Measurements from ENCODE around the gene PAX5. TPM values are rescaled to one million over a fixed set of nuclear protein-coding genes. Genes with fewer than 3 reads are reported as not detected.

The PAX5 gene
- total RNA-seq, 4 donors from 2014 or later, result under 0.01 to 0.29 TPM; not detected in 2

DNA sequence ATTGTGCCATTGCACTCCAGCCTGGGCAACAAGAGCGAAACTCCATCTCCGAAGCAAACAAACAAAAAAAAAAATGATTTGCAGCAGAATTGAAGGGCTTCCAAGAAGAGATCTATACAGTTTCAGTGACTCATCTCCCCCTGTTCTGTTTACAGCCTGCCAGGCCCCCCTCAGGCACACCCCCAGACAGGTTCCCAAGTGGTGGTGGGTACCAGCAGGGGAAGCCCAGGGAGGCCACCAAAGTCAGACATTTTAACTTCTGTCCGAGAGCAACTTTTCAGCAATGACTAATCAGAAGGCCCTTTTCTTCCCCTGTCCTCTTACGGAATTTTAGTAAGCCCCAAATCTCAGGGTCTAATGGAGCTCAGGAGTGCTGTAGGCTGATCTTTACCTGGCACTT, 98.7 kb downstream of the PAX5 start:
- no peak overlapping the region for H3K4me3 ChIP-seq
- H3K27me3 ChIP-seq, result peaks cover 0 to 34% (median 0%) of the 10 kb centered on the region in 4 donors
- peaks cover 0 to 5% (median 0%) of the 10 kb centered on the region in 3 donors for H3K9me3 ChIP-seq
- intact Hi-C loops (cut with DNase I), result no loop called here
- WGBS, 2 donors, result 73 to 81% methylated on average over 4 of the region's 4 CpGs
- TF ChIP-seq, protein P1, sequence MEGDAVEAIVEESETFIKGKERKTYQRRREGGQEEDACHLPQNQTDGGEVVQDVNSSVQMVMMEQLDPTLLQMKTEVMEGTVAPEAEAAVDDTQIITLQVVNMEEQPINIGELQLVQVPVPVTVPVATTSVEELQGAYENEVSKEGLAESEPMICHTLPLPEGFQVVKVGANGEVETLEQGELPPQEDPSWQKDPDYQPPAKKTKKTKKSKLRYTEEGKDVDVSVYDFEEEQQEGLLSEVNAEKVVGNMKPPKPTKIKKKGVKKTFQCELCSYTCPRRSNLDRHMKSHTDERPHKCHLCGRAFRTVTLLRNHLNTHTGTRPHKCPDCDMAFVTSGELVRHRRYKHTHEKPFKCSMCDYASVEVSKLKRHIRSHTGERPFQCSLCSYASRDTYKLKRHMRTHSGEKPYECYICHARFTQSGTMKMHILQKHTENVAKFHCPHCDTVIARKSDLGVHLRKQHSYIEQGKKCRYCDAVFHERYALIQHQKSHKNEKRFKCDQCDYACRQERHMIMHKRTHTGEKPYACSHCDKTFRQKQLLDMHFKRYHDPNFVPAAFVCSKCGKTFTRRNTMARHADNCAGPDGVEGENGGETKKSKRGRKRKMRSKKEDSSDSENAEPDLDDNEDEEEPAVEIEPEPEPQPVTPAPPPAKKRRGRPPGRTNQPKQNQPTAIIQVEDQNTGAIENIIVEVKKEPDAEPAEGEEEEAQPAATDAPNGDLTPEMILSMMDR (IDR thresholded peaks at IDR 0.05), result no peak
- TF ChIP-seq POLR2A (IDR thresholded peaks at IDR 0.05), result no peak
- no peaks in the 10 kb centered on the region for H3K36me3 ChIP-seq
- H3K4me1 ChIP-seq, result no peaks in the 10 kb centered on the region
- no peak for DNase-seq
- H3K27ac ChIP-seq, result no peak overlapping the region

DNA sequence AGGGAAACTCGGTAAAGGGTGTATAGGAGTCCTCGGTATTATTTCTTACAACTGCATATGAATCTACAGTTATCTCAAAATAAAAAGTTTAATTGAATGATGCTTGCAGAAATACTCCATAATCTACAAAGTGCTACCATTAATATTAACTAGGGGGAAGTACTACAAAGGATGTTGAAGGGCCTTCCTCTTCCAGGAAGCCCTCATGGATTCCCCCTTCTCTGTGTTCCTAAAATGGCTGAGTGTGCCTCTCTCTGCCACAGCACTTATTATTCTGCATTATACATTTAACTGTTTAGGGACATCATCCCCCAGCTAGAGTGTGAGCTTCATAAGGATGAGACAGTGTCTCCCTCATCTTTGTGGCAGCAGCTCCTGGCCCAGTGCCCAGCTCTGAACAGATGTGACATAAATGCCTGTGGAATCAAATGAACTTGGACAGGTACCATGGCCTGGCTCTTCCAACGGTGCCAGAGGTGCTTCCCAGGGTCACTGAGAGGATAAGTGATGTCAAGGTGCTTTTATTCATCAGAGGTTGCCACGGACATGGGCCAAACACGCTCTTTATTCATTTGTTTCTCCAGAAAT, 99.5 kb downstream of the PAX5 start:
- H3K9me3 ChIP-seq, result peaks cover 0 to 5% (median 0%) of the 10 kb centered on the region in 3 donors
- H3K4me1 ChIP-seq, result no peaks in the 10 kb centered on the region
- no peak for DNase-seq
- intact Hi-C loops (cut with DNase I), result no loop called here
- TF ChIP-seq POLR2A (IDR thresholded peaks at IDR 0.05), result no peak
- TF ChIP-seq, protein P1 (IDR thresholded peaks at IDR 0.05), result no peak
- H3K27me3 ChIP-seq, result peaks cover 0 to 30% (median 0%) of the 10 kb centered on the region in 4 donors
- no peak overlapping the region for H3K4me3 ChIP-seq
- WGBS, 2 donors, result 66 to 94% methylated on average over 4 to 5 of the region's 5 CpGs
- no peaks in the 10 kb centered on the region for H3K36me3 ChIP-seq
- H3K27ac ChIP-seq, result no peak overlapping the region

DNA sequence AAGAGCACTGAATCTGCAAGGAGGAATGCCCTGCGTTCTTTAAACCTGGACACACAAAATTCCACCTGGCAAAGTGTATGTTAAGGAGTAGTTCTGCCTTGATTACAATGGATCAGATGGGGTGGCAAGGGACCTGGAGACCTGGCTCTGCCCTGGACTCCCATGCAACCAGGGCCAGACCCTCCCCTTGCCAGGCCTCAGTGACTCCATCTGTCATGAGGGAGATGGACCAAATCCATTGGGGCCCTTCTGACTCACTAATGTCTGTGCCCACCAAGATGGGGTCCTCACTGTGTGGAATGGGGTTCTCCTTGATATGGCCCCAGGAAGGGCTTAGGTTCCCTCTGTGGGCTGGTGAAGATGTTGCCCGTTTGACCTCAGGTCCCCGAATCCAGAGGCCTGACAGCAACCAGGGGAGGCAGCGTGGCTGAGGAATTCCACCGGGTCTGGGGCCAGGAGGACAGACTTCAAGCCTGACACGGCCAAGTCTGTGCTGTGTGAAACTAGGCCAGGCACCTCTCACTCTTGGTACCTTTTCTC, 100.3 kb downstream of the PAX5 start:
- peaks cover 0 to 3% (median 0%) of the 10 kb centered on the region in 3 donors for H3K4me1 ChIP-seq
- intact Hi-C loops (cut with DNase I), result no loop called here
- H3K27me3 ChIP-seq, result peaks cover 0 to 33% (median 0%) of the 10 kb centered on the region in 4 donors
- no peak overlapping the region for H3K27ac ChIP-seq
- WGBS, 2 donors, result 81 to 100% methylated on average over 1 to 4 of the region's 6 CpGs
- no peaks in the 10 kb centered on the region for H3K36me3 ChIP-seq
- H3K4me3 ChIP-seq, result no peak overlapping the region
- H3K9me3 ChIP-seq, result peaks cover 0 to 5% (median 0%) of the 10 kb centered on the region in 3 donors
- TF ChIP-seq, protein P1 (IDR thresholded peaks at IDR 0.05), result no peak
- TF ChIP-seq POLR2A (IDR thresholded peaks at IDR 0.05), result no peak
- no peak for DNase-seq

DNA sequence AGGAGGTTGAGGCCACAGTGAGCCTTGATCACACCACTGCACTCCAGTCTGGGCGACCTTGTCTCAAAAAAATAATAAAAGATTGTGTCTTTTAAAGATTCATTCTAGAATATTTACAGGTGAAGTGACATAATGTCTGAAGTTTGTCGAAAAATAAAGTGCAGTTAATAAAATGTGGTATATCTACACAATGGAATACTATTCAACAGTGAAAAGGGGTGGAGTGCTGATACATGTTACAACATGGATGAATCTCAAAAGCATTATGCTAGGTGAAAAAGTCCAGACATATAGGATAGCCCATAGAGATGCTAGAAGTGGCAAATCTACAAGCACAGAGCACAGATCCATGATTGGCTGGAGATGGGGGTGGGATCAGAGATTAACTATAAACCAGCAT, 101.9 kb downstream of the PAX5 start:
- H3K36me3 ChIP-seq, result no peaks in the 10 kb centered on the region
- 35 to 70% methylated on average over 2 of the region's 2 CpGs for WGBS, 2 donors

DNA sequence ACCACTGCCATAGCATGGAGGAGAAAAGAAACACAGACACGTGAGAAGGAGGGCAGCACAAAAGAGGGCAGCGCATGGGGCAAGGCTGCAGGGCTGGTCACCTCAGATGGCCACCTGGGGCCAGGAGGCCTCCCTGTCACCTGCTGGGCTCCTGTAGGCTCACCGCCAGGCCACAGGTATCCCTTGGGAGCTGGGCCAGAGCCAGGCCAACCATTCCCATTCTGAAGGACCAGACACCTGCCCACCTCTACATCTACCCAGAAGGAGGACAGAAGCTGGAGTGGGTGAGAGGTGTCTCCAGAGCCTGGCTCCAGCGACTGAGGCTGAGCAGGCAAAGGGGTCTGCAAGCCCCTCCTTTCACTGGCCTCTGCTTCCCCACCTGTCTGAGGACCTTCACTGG, 103.1 kb downstream of the PAX5 start:
- H3K4me3 ChIP-seq, result no peak overlapping the region
- WGBS, 2 donors, result 77 to 80% methylated on average over 1 to 3 of the region's 4 CpGs
- peaks cover 0 to 4% (median 0%) of the 10 kb centered on the region in 3 donors for H3K4me1 ChIP-seq
- intact Hi-C loops (cut with DNase I), result no loop called here
- peaks cover 0 to 26% (median 0%) of the 10 kb centered on the region in 4 donors for H3K27me3 ChIP-seq
- H3K36me3 ChIP-seq, result no peaks in the 10 kb centered on the region
- no peak for TF ChIP-seq POLR2A (IDR thresholded peaks at IDR 0.05)
- TF ChIP-seq, protein P1 (IDR thresholded peaks at IDR 0.05), result no peak
- DNase-seq, result no peak
- peaks cover 0 to 5% (median 0%) of the 10 kb centered on the region in 3 donors for H3K9me3 ChIP-seq
- no peak overlapping the region for H3K27ac ChIP-seq

More for the DNA sequence above, 101.9 kb downstream of the PAX5 start:
- Histone ChIP-seq H3K27ac (no peak overlapping the region), H3K4me1 (peaks cover 0 to 4% (median 0%) of the 10 kb centered on the region in 3 donors), H3K9me3 (peaks cover 0 to 5% (median 0%) of the 10 kb centered on the region in 3 donors), H3K27me3 (peaks cover 0 to 27% (median 0%) of the 10 kb centered on the region in 4 donors), H3K4me3 (no peak overlapping the region)
- DNase-seq, result no peak
- TF ChIP-seq POLR2A (IDR thresholded peaks at IDR 0.05), result no peak
- TF ChIP-seq, protein P1 (IDR thresholded peaks at IDR 0.05), result no peak
- intact Hi-C loops (cut with DNase I), result no loop called here

Measured in esophagus squamous epithelium (tissue), 5 donors.